ENCODE data around the gene PARP3.

GRCh38 chr3:51986010-51986947 is 44.1 kb downstream of the PARP3 start:
- no peak for TF ChIP-seq POLR2A (IDR thresholded peaks at IDR 0.05)
- no peak for TF ChIP-seq CTCF (IDR thresholded peaks at IDR 0.05 in 4 of 5, conservative IDR thresholded peaks at IDR 0.05 in 1 of 5)

Data from gastrocnemius medialis (tissue), 4 donors.